GM19328 (cell line): ENCODE results near the gene LRRC36.
"Not testable (repeated sequence)": the region's sequence is repeated elsewhere in the genome, so short reads cannot be mapped to it uniquely, and the experiment has no call there.

ENCODE experiments used
- ATAC-seq: cut with Tn5 transposase; IDR thresholded peaks from one replicate; pipeline ENCODE4 v1.9.1; 2021; ENCODE audit warnings: mild to moderate bottlenecking, moderate library complexity; ENCODE audit not compliant: unreplicated experiment

LRRC36 gene

GRCh38 chr16:67341250-67341649 is 14.6 kb downstream of the LRRC36 start:
- no peak for ATAC-seq

- no peak for ATAC-seq
Measured at GRCh38 chr16:67342616-67343015, 16.0 kb downstream of the LRRC36 start.

GRCh38 chr16:67345401-67345800 is 18.8 kb downstream of the LRRC36 start:
- ATAC-seq = no peak

GRCh38 chr16:67346341-67346740 is 19.7 kb downstream of the LRRC36 start:
- no peak for ATAC-seq

GRCh38 chr16:67349172-67349571 is 22.6 kb downstream of the LRRC36 start:
- no peak for ATAC-seq

- no peak for ATAC-seq
Measured at GRCh38 chr16:67350324-67350723, 23.7 kb downstream of the LRRC36 start.

GRCh38 chr16:67352463-67352862 is 25.8 kb downstream of the LRRC36 start:
- not testable (repeated sequence) for ATAC-seq

GRCh38 chr16:67356396-67356795 is 29.8 kb downstream of the LRRC36 start:
- no peak for ATAC-seq

GRCh38 chr16:67357561-67357960 is 30.9 kb downstream of the LRRC36 start:
- no peak for ATAC-seq

GRCh38 chr16:67359540-67360269 is 33.1 kb downstream of the LRRC36 start:
- ATAC-seq = not testable (repeated sequence)

GRCh38 chr16:67361038-67361437 is 34.4 kb downstream of the LRRC36 start:
- no peak for ATAC-seq

GRCh38 chr16:67364600-67365235 is 38.1 kb downstream of the LRRC36 start:
- no peak for ATAC-seq

- no peak for ATAC-seq
Measured at GRCh38 chr16:67370661-67371060, 44.0 kb downstream of the LRRC36 start.

GRCh38 chr16:67372664-67373063 is 46.0 kb downstream of the LRRC36 start:
- ATAC-seq = no peak

- ATAC-seq = not testable (repeated sequence)
Measured at GRCh38 chr16:67376012-67376411, 49.4 kb downstream of the LRRC36 start.

GRCh38 chr16:67378642-67379041 is 52.0 kb downstream of the LRRC36 start:
- no peak for ATAC-seq

GRCh38 chr16:67383284-67383683 is 56.7 kb downstream of the LRRC36 start:
- no peak for ATAC-seq

GRCh38 chr16:67384778-67385510 is 58.3 kb downstream of the LRRC36 start:
- ATAC-seq = no peak

- ATAC-seq = no peak
Measured at GRCh38 chr16:67386861-67387455, 60.3 kb downstream of the LRRC36 start.

GRCh38 chr16:67387479-67388079 is 61.0 kb downstream of the LRRC36 start:
- no peak for ATAC-seq

GRCh38 chr16:67388191-67388590 is 61.6 kb downstream of the LRRC36 start:
- ATAC-seq = no peak
